Measurements from ENCODE around the gene IGFBP3. TPM values are rescaled to one million over a fixed set of nuclear protein-coding genes. Genes with fewer than 3 reads are reported as not detected.

IGFBP3 gene
- total RNA-seq, 1 donor from 2014 or later, result 40.2 TPM

GRCh38 chr7:45897042-45897690 lies 23.9 kb downstream of the IGFBP3 start:
- Mint-ChIP-seq H3K4me3 (no peak overlapping the region), H3K9me3 (peaks cover 3% of the 10 kb centered on the region), H3K27ac (ENCODE audit: unreplicated experiment) (no peak overlapping the region), H3K36me3 (ENCODE audit: low read depth) (no peaks in the 10 kb centered on the region), H3K4me1 (no peaks in the 10 kb centered on the region), H3K27me3 (ENCODE audit: low read depth) (peaks cover 24% of the 10 kb centered on the region)
- no peak for TF ChIP-seq CTCF (conservative IDR thresholded peaks at IDR 0.05)
- no peak for DNase-seq (ENCODE audit: low read depth, low spot score)

GRCh38 chr7:45894665-45895062 lies 26.4 kb downstream of the IGFBP3 start:
- TF ChIP-seq CTCF (conservative IDR thresholded peaks at IDR 0.05), result no peak
- Mint-ChIP-seq H3K9me3 (peaks cover 3% of the 10 kb centered on the region), H3K4me3 (no peak overlapping the region), H3K4me1 (no peaks in the 10 kb centered on the region), H3K36me3 (ENCODE audit: low read depth) (no peaks in the 10 kb centered on the region), H3K27me3 (ENCODE audit: low read depth) (peaks cover 37% of the 10 kb centered on the region), H3K27ac (ENCODE audit: unreplicated experiment) (no peak overlapping the region)
- no peak for DNase-seq (ENCODE audit: low read depth, low spot score)

GRCh38 chr7:45893996-45894664 lies 26.9 kb downstream of the IGFBP3 start:
- no peaks in the 10 kb centered on the region for H3K36me3 Mint-ChIP-seq (ENCODE audit: low read depth)
- no peak for DNase-seq (ENCODE audit: low read depth, low spot score)
- TF ChIP-seq CTCF (conservative IDR thresholded peaks at IDR 0.05), result no peak
- no peaks in the 10 kb centered on the region for H3K4me1 Mint-ChIP-seq
- H3K4me3 Mint-ChIP-seq, result no peak overlapping the region
- peaks cover 3% of the 10 kb centered on the region for H3K9me3 Mint-ChIP-seq
- H3K27me3 Mint-ChIP-seq (ENCODE audit: low read depth), result peaks cover 42% of the 10 kb centered on the region
- H3K27ac Mint-ChIP-seq (ENCODE audit: unreplicated experiment), result no peak overlapping the region

- Mint-ChIP-seq H3K4me3 (no peak overlapping the region), H3K27ac (ENCODE audit: unreplicated experiment) (no peak overlapping the region), H3K9me3 (peaks cover 3% of the 10 kb centered on the region), H3K27me3 (ENCODE audit: low read depth) (peaks cover 46% of the 10 kb centered on the region), H3K4me1 (no peaks in the 10 kb centered on the region), H3K36me3 (ENCODE audit: low read depth) (no peaks in the 10 kb centered on the region)
- no peak for DNase-seq (ENCODE audit: low read depth, low spot score)
- TF ChIP-seq CTCF (conservative IDR thresholded peaks at IDR 0.05), result no peak
Measured at GRCh38 chr7:45893374-45893995, 27.6 kb downstream of the IGFBP3 start.

- no peak for TF ChIP-seq CTCF (conservative IDR thresholded peaks at IDR 0.05)
- Mint-ChIP-seq H3K36me3 (ENCODE audit: low read depth) (no peaks in the 10 kb centered on the region), H3K4me3 (no peak overlapping the region), H3K27ac (ENCODE audit: unreplicated experiment) (no peak overlapping the region), H3K27me3 (ENCODE audit: low read depth) (peaks cover 56% of the 10 kb centered on the region), H3K4me1 (peaks cover 6% of the 10 kb centered on the region), H3K9me3 (no peaks in the 10 kb centered on the region)
- no peak for DNase-seq (ENCODE audit: low read depth, low spot score)
Measured at GRCh38 chr7:45892407-45893035, 28.6 kb downstream of the IGFBP3 start.
